H1 (cell line): ENCODE results near the gene DPF3. TPM values are rescaled to one million over a fixed set of nuclear protein-coding genes. Genes with fewer than 3 reads are reported as not detected.

Source experiments
- CTCF ChIA-PET: fragments of 300-600 bp; sonication (Branson Sonifier 250); formaldehyde crosslinking; loops from one replicate; lab custom pipeline; 2021; ENCODE audit not compliant: partially characterized antibody; lab: Charles Lee
- POLR2A ChIA-PET: fragments of 300-600 bp; sonication (Branson Sonifier 250); formaldehyde crosslinking; loops from one replicate; lab custom pipeline; 2021; ENCODE audit warnings: inconsistent platforms; ENCODE audit not compliant: partially characterized antibody; lab: Charles Lee
- DNase-seq, 2 experiments: peaks; one replicate each; pipeline versions ENCODE4 v3.0.0 to v3.0.0-alpha.2; 2010 to 2022; ENCODE audit warnings: low spot score in 2 of 2, low read depth in 1 of 2, mixed read lengths in 1 of 2
- FAIRE-seq: peaks from 2 replicates; lab custom pipeline; 2011; peaks lifted over from hg19 to GRCh38; lab: Jason Lieb, UNC
- H2AFZ ChIP-seq: 2 replicates; pipeline ENCODE4 v1.8.1; 2012; ENCODE audit warnings: low read length, inconsistent platforms
- H2AK5ac ChIP-seq: 2 replicates; pipeline ENCODE4 v1.6.1; 2013; ENCODE audit warnings: low read depth, low read length
- H2BK120ac ChIP-seq: replicated peaks from 2 replicates; pipeline ENCODE3; 2013; ENCODE audit warnings: low read depth, low read length, inconsistent platforms
- H2BK12ac ChIP-seq: 2 replicates; pipeline ENCODE4 v1.6.1; 2013; ENCODE audit warnings: low read depth, low read length
- H2BK15ac ChIP-seq: 2 replicates; pipeline ENCODE4 v1.6.1; 2013; ENCODE audit warnings: low read length
- H2BK20ac ChIP-seq: 2 replicates; pipeline ENCODE4 v1.6.1; 2013; ENCODE audit warnings: low read length
- H2BK5ac ChIP-seq: 2 replicates; pipeline ENCODE4 v1.6.1; 2013; ENCODE audit warnings: low read depth, low read length
- H3K14ac ChIP-seq: 2 replicates; pipeline ENCODE4 v1.6.1; 2013; ENCODE audit warnings: inconsistent platforms; ENCODE audit not compliant: insufficient read length
- H3K18ac ChIP-seq: 2 replicates; pipeline ENCODE4 v1.6.1; 2013; ENCODE audit warnings: low read length; ENCODE audit errors: extremely low read depth
- H3K23ac ChIP-seq: 2 replicates; pipeline ENCODE4 v1.6.1; 2013; ENCODE audit warnings: inconsistent platforms; ENCODE audit not compliant: insufficient read length
- H3K23me2 ChIP-seq: 2 replicates; pipeline ENCODE4 v1.6.1; 2013; ENCODE audit warnings: low read depth, low read length
- H3K27ac ChIP-seq: 2 replicates; pipeline ENCODE4 v1.6.1; 2011; ENCODE audit warnings: low read depth, low read length, inconsistent platforms
- H3K27me3 ChIP-seq, 4 experiments: replicated peaks in 1 of 4; 1 replicate in 1 of 4; 2 replicates in 3 of 4; pipeline versions ENCODE4 v1.6.1 to v1.8.1; 2011 to 2013; ENCODE audit warnings: low read length in 3 of 4, mild to moderate bottlenecking in 3 of 4, inconsistent platforms in 2 of 4, mixed read lengths in 2 of 4, moderate library complexity in 1 of 4; ENCODE audit not compliant: control insufficient read depth in 3 of 4, insufficient read depth in 3 of 4; ENCODE audit errors: extremely low read depth in 1 of 4
- H3K36me3 ChIP-seq, 4 experiments: 2 replicates each; pipeline versions ENCODE4 v1.6.1 to v1.8.1; 2011 to 2013; ENCODE audit warnings: mild to moderate bottlenecking in 4 of 4, low read length in 3 of 4, moderate library complexity in 2 of 4, control low read depth in 1 of 4, inconsistent platforms in 1 of 4; ENCODE audit not compliant: insufficient read depth in 4 of 4, control insufficient read depth in 2 of 4
- H3K4ac ChIP-seq: replicated peaks from 2 replicates; pipeline ENCODE3; 2013; ENCODE audit warnings: low read length, low read depth, mixed read lengths, inconsistent platforms; ENCODE audit not compliant: insufficient read length
- H3K4me1 ChIP-seq, 4 experiments: replicated peaks in 1 of 4; 1 replicate in 1 of 4; 2 replicates in 3 of 4; pipeline versions ENCODE4 v1.6.1 to v1.8.1; 2011 to 2013; ENCODE audit warnings: low read length in 3 of 4, inconsistent platforms in 2 of 4, mixed read lengths in 1 of 4; ENCODE audit not compliant: insufficient read depth in 4 of 4, control insufficient read depth in 3 of 4
- H3K4me2 ChIP-seq, 2 experiments: 2 replicates each; pipeline versions ENCODE4 v1.6.1 to v1.8.1; 2011 to 2013; ENCODE audit warnings: low read depth in 2 of 2, low read length in 2 of 2, control low read depth in 1 of 2, inconsistent platforms in 1 of 2, mild to moderate bottlenecking in 1 of 2; ENCODE audit not compliant: insufficient read depth in 1 of 2
- H3K4me3 ChIP-seq, 4 experiments: fragments of 200-600, 300-600 bp in 1 of 4; sonication (generic), shearing (Covaris generic), sonication (Bioruptor Twin) in 1 of 4; 2 replicates each; pipeline versions ENCODE4 v1.5.1 to v1.8.1; 2011 to 2016; ENCODE audit warnings: low read length in 4 of 4, low read depth in 3 of 4, control low read depth in 2 of 4, inconsistent platforms in 2 of 4, mild to moderate bottlenecking in 2 of 4, mixed read lengths in 1 of 4, moderate library complexity in 1 of 4; ENCODE audit not compliant: insufficient read depth in 2 of 4; ENCODE audit errors: extremely low read depth in 1 of 4
- H3K56ac ChIP-seq: replicated peaks from 2 replicates; pipeline ENCODE3; 2013; ENCODE audit warnings: low read depth, mild to moderate bottlenecking, mixed read lengths, low read length, inconsistent platforms; ENCODE audit not compliant: insufficient read length
- H3K79me1 ChIP-seq: 2 replicates; pipeline ENCODE4 v1.6.1; 2013; ENCODE audit warnings: low read depth, low read length, control low read depth
- H3K79me2 ChIP-seq, 2 experiments: 2 replicates each; pipeline versions ENCODE4 v1.6.1 to v1.8.1; 2012 to 2013; ENCODE audit warnings: low read length in 2 of 2, mild to moderate bottlenecking in 2 of 2, inconsistent platforms in 1 of 2; ENCODE audit not compliant: insufficient read depth in 2 of 2, control insufficient read depth in 1 of 2
- H3K9ac ChIP-seq, 4 experiments: replicated peaks in 1 of 4; 1 replicate in 1 of 4; 2 replicates in 3 of 4; pipeline versions ENCODE4 v1.6.1 to v1.8.1; 2011 to 2013; ENCODE audit warnings: low read depth in 3 of 4, low read length in 3 of 4, control low read depth in 2 of 4, mild to moderate bottlenecking in 2 of 4, moderate library complexity in 2 of 4, inconsistent platforms in 1 of 4; ENCODE audit errors: extremely low read depth in 1 of 4
- H3K9me3 ChIP-seq, 2 experiments: 2 replicates each; pipeline versions ENCODE4 v1.6.1 to v1.8.1; 2012 to 2013; ENCODE audit warnings: mild to moderate bottlenecking in 2 of 2, moderate library complexity in 2 of 2, control low read depth in 1 of 2, inconsistent platforms in 1 of 2, low read depth in 1 of 2, low read length in 1 of 2, mixed read lengths in 1 of 2; ENCODE audit not compliant: insufficient read depth in 2 of 2
- H4K20me1 ChIP-seq, 2 experiments: replicated peaks in 1 of 2; 2 replicates each; pipeline versions ENCODE3 to v1.8.1; 2011 to 2013; ENCODE audit warnings: inconsistent platforms in 2 of 2, low read length in 2 of 2, mild to moderate bottlenecking in 1 of 2; ENCODE audit not compliant: insufficient read depth in 2 of 2, control insufficient read depth in 1 of 2
- H4K5ac ChIP-seq: 2 replicates; pipeline ENCODE4 v1.6.1; 2013; ENCODE audit warnings: low read length, low read depth, mixed read lengths, inconsistent platforms; ENCODE audit not compliant: insufficient read length
- H4K8ac ChIP-seq: 2 replicates; pipeline ENCODE4 v1.8.0; 2013; ENCODE audit warnings: mild to moderate bottlenecking, moderate library complexity, low read length, inconsistent platforms; ENCODE audit not compliant: insufficient read depth; ENCODE audit errors: extremely low read depth
- H4K91ac ChIP-seq: replicated peaks from 2 replicates; pipeline ENCODE3; 2013; ENCODE audit warnings: low read length, mixed read lengths, inconsistent platforms; ENCODE audit not compliant: insufficient read length
- EP300 ChIP-seq, 2 experiments: IDR thresholded peaks; 1 replicate in 1 of 2; 2 replicates in 1 of 2; pipeline ENCODE4 v1.6.1; 2011 to 2012; ENCODE audit warnings: low read depth in 2 of 2, low read length in 2 of 2, mild to moderate bottlenecking in 2 of 2, borderline replicate concordance in 1 of 2, inconsistent platforms in 1 of 2, moderate library complexity in 1 of 2
- SAP30 ChIP-seq: fragments of 300-600 bp; sonication (generic); IDR thresholded peaks from 2 replicates; pipeline ENCODE4 v1.7.1; 2012; ENCODE audit warnings: low read length, moderate library complexity, mild to moderate bottlenecking, inconsistent platforms; ENCODE audit not compliant: insufficient read depth, insufficient replicate concordance
- WGBS, 2 experiments: shearing (Covaris generic) in 1 of 2; methylation state at CpG; one replicate each; pipeline versions ENCODE4 v1.1.6 to v1.1.7; 2013 to 2015; ENCODE audit warnings: low lambda C conversion rate in 2 of 2, mixed read lengths in 2 of 2, inconsistent platforms in 1 of 2, low coverage in 1 of 2, missing lambda C conversion rate in 1 of 2; ENCODE audit not compliant: insufficient replicate concordance in 2 of 2, insufficient coverage in 1 of 2, insufficient read length in 1 of 2; ENCODE audit errors: extremely low coverage in 1 of 2, missing lambda C conversion rate in 1 of 2; 5-methylcytosine and 5-hydroxymethylcytosine counted together
- polyA plus RNA-seq, 7 experiments: library from polyadenylated mRNA; depleted of rRNA in 3 of 7; stranded (reverse) in 5 of 7; unstranded in 2 of 7; fragments of >200 nt in 5 of 7; fragments of 200-250 nt in 2 of 7; gene quantifications; 1 replicate in 5 of 7; 2 replicates in 1 of 7; 4 replicates in 1 of 7; pipeline versions ENCODE4 v1.2.1 to v1.2.3, GENCODE V29; 2011 to 2013; ENCODE audit warnings: missing spikeins in 2 of 7, mixed read lengths in 2 of 7
- total RNA-seq: library from RNA; stranded (reverse); fragmentation: NEBNext Ultra II Directional; extraction: Animal tissue kit (Norgen Biotek cat#: 25700); gene quantifications from 2 replicates; pipeline ENCODE4 v1.2.1, GENCODE V29; 2021

The DPF3 gene
- total and polyA plus RNA-seq, 2 of the 8 experiments (the other 6 are each of a cell fraction or from before 2014, with no cell fraction given), result 0.19 TPM; not detected in 1

DNA sequence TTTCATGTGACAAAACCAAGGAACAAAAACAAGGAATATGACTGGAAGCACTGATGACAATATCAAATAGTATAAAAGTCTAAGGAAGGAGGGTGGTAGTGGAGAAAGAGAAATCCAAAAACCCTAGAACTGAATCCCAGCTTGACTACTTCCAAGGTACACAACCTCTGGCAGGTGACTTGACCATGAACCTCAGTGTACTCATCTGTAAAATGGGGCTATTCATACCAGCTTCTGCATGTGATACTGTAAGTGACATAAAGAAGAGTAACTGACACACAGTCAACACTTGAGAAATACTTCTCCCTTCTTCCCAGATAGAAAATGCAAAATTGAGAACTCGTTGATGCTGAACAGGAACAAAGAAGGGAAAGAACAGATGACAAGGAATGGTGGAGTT, 10.3 kb upstream of the DPF3 start:
- Histone ChIP-seq H4K8ac (no peak overlapping the region), H3K4me1 (peaks cover 0 to 11% (median 0%) of the 10 kb centered on the region in 4 experiments; a peak in 3 of 7 replicates), H3K23me2 (no peaks in the 10 kb centered on the region), H2BK12ac (no peak overlapping the region), H2BK5ac (no peak overlapping the region), H3K79me1 (no peaks in the 10 kb centered on the region), H2BK20ac (no peak overlapping the region), H4K20me1 (no peaks in the 10 kb centered on the region), H2BK120ac (no peak overlapping the region), H3K79me2 (no peaks in the 10 kb centered on the region), H2AFZ (no peak overlapping the region), H3K4me2 (no peak overlapping the region), H2BK15ac (no peak overlapping the region), H3K14ac (no peak overlapping the region), H3K4ac (no peak overlapping the region), H3K18ac (no peak overlapping the region), H3K56ac (no peak overlapping the region), H4K91ac (no peak overlapping the region), H3K27me3 (no peaks in the 10 kb centered on the region), H3K23ac (no peak overlapping the region), H3K27ac (no peak overlapping the region), H3K9ac (no peak overlapping the region), H2AK5ac (no peak overlapping the region), H3K4me3 (no peak overlapping the region), H3K9me3 (no peaks in the 10 kb centered on the region), H4K5ac (no peak overlapping the region), H3K36me3 (no peaks in the 10 kb centered on the region)
- TF ChIP-seq EP300 (IDR thresholded peaks at IDR 0.05; ENCODE audit: borderline replicate concordance in 1 of 2, low read depth in 2 of 2, low read length in 2 of 2), result no peak
- no peak for TF ChIP-seq SAP30
- ChIA-PET CTCF (interaction anchor here (0.9 to 5.6 kb wide), 45 partner anchors 8 to 451 kb away, joined by 3 to 113 read pairs (median 4); no protein-coding TSS in a partner anchor), POLR2A (no interaction called here)
- DNase-seq, result no peak
- FAIRE-seq, result no peak
- WGBS, 2 experiments, result 31% methylated on average over 1 of the region's 1 CpG; no CpG with 5 or more reads in 1 of the 2 experiments
